ENCODE data around the gene RAB27A.

GRCh38 chr15:55204464-55204863 is 85.1 kb downstream of the RAB27A start:
- TF ChIP-seq POLR2AphosphoS5 (IDR thresholded peaks at IDR 0.05; ENCODE audit: borderline replicate concordance, low read depth, low read length) (no peak), EZH2 (IDR thresholded peaks at IDR 0.05) (no peak)
